ENCODE data around the gene SLC46A1. TPM values are rescaled to one million over a fixed set of nuclear protein-coding genes. Genes with fewer than 3 reads are reported as not detected.
A peak's percentile ranks its signal among the peaks of the same experiment; 100 is the strongest.

The SLC46A1 gene
- total and polyA plus RNA-seq, 2 of the 13 experiments (the other 11 are each of a cell fraction or from before 2014, with no cell fraction given): 19.6 to 22.6 TPM

DNA sequence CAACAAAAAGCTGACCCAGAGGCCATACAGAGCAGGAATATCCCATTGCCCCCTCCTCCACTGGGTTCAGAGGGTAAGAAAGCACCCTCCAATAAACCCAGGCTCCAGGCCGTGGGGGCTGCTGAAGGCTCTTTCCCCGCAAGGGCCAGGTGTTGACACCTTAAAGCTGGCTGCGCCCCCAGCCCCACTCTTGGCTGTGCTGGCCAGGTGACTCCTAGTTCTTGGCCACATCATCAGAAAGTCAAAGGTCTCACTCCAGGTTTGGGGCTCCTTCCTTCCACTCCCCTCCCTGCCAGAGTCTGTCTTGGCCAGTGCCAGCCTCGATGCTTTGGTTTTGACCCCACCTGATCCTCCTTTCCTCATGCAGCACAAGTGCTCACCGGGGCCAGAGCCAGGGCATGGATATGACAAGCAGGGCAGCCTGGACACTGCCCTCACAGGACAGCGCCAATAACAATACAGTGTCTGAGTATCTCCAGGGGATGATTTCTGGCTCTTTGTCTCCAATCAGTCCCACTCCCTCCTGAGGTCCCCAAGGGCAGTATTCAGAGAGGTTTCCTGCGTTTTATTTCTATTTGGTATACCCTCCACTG lies 8.2 kb downstream of the SLC46A1 start (continued):
- TF ChIP-seq AGO2 (optimal IDR thresholded peaks at IDR 0.05; ENCODE audit: low read depth, low read length): peak; percentile 58

GRCh38 chr17:28397275-28397674 lies 8.7 kb downstream of the SLC46A1 start:
- FAIRE-seq (no peak), DNase-seq (ENCODE audit: low spot score) (no peak), ATAC-seq (no peak)
- in situ Hi-C loops (cut with HindIII; ENCODE audit: extremely low pct_ligation_motif_present, low pct_unique_long_range_greater_than_20kb) (no loop called here), intact Hi-C loops (cut with micrococcal nuclease; ENCODE audit: unreplicated experiment) (loop anchor here (2.0 kb wide), 1 partner anchor 18 kb away; no protein-coding TSS in a partner anchor)
- WGBS (ENCODE audit: low lambda C conversion rate): 95% methylated on average over 2 of the region's 3 CpGs
- Histone ChIP-seq H3K27me3 (ENCODE audit: control insufficient read depth in 1 of 2, insufficient read depth in 2 of 2, low read length in 2 of 2) (no peaks in the 10 kb centered on the region), H3K36me3 (replicated peaks in 1 of 2; ENCODE audit: control insufficient read depth in 1 of 2, insufficient read depth in 2 of 2, low read length in 2 of 2) (peaks cover 9 to 19% of the 10 kb centered on the region in 2 experiments), H3K27ac (ENCODE audit: extremely low read length, insufficient read depth, low read length) (no peak overlapping the region), H4K20me1 (ENCODE audit: insufficient read depth, low read length) (no peaks in the 10 kb centered on the region), H3K4me2 (ENCODE audit: low read depth, low read length) (no peak overlapping the region), H3K4me1 (ENCODE audit: insufficient read depth, low read length) (peaks cover 34% of the 10 kb centered on the region), H3K79me2 (ENCODE audit: insufficient read depth, low read length) (no peaks in the 10 kb centered on the region), H2AFZ (ENCODE audit: low read length) (no peak overlapping the region), H3K9ac (ENCODE audit: insufficient read depth, low read depth, low read length) (no peak overlapping the region), H3K9me3 (ENCODE audit: low read length) (no peaks in the 10 kb centered on the region), H3K4me3 (replicated peaks in 1 of 3; ENCODE audit: insufficient read depth in 1 of 3, low read depth in 2 of 3, low read length in 3 of 3) (no peak overlapping the region)
- TF ChIP-seq ZNF251 (CRISPR knock-in tag; IDR thresholded peaks at IDR 0.05) (no peak), ZNF629 (CRISPR knock-in tag; conservative IDR thresholded peaks at IDR 0.05) (peak; percentile 86)
- BruUV-seq (replicated peaks): no TSS peak
- CTCF ChIA-PET (ENCODE audit: low intra/inter-chr PET ratio, low total read pairs): no interaction called here
- POLR2A ChIA-PET: interaction anchor here (1.2 to 4.8 kb wide), 7 partner anchors 8 to 154 kb away, joined by 3 to 33 read pairs (median 6); partner anchors contain the start of genes POLDIP2, SLC46A1 and VTN

DNA sequence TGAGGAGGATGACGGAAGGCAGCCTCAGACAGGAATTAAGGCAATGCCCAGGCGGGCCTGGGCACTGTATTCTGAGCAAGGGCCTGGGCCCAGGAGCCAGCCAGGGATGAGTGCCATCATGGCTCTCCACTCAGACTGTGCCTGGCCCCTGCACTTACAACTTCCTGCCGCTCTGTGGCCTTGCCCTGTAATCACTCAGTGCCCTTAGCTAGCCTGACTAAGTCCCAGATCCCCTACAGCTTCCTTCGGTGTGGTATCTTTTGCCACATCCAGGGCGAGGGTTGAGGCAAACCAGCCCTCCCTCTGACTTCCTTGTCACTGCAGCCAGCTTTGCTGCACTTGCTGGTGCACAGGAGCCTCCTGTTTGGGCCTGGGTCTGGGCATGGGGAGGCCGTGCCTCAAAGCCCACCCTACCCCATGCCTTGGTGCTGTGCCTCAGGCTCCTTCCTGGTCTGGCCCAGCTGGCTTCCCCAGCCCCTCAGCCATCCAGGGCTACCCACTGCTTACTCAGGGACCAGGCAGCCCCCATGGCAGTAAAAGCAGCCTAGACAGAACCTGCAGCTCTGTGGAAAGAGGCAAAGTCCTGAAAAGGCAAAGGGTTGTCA lies 9.3 kb downstream of the SLC46A1 start:
- TF ChIP-seq ZSCAN30 (CRISPR knock-in tag; IDR thresholded peaks at IDR 0.05) (no peak), AGO2 (optimal IDR thresholded peaks at IDR 0.05; ENCODE audit: low read depth, low read length) (peak; percentile 84), KLF11 (CRISPR knock-in tag; IDR thresholded peaks at IDR 0.05) (no peak), POLR2A (IDR thresholded peaks at IDR 0.05; ENCODE audit: insufficient read depth in 1 of 2, low read depth in 2 of 2, low read length in 2 of 2) (peak in 1 of 2 experiments; percentile 17; a peak in 1 of 4 replicates), POLR2AphosphoS5 (IDR thresholded peaks at IDR 0.05; ENCODE audit: low read depth, low read length) (0 out of 2 replicates have a peak, but pooled peaks have one; percentile 27), TEAD2 (CRISPR knock-in tag; IDR thresholded peaks at IDR 0.05) (no peak), PBX2 (CRISPR knock-in tag; IDR thresholded peaks at IDR 0.05) (no peak), CENPT (CRISPR knock-in tag; IDR thresholded peaks at IDR 0.05; ENCODE audit: low read depth) (no peak)
- TF ChIP-seq, protein P1, sequence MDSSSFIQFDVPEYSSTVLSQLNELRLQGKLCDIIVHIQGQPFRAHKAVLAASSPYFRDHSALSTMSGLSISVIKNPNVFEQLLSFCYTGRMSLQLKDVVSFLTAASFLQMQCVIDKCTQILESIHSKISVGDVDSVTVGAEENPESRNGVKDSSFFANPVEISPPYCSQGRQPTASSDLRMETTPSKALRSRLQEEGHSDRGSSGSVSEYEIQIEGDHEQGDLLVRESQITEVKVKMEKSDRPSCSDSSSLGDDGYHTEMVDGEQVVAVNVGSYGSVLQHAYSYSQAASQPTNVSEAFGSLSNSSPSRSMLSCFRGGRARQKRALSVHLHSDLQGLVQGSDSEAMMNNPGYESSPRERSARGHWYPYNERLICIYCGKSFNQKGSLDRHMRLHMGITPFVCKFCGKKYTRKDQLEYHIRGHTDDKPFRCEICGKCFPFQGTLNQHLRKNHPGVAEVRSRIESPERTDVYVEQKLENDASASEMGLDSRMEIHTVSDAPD (CRISPR knock-in tag; IDR thresholded peaks at IDR 0.05): no peak
- BruUV-seq (replicated peaks): no TSS peak
- H3K79me2 ChIP-seq (ENCODE audit: insufficient read depth, low read length): no peaks in the 10 kb centered on the region
- 100% methylated on average over 5 of the region's 6 CpGs for WGBS (ENCODE audit: low lambda C conversion rate)
- no peak overlapping the region for H2AFZ ChIP-seq (ENCODE audit: low read length)
- intact Hi-C loops (cut with micrococcal nuclease; ENCODE audit: unreplicated experiment) (loop anchor here (2.0 kb wide), 1 partner anchor 18 kb away; no protein-coding TSS in a partner anchor), in situ Hi-C loops (cut with HindIII; ENCODE audit: extremely low pct_ligation_motif_present, low pct_unique_long_range_greater_than_20kb) (no loop called here)
- H3K9me3 ChIP-seq (ENCODE audit: low read length): no peaks in the 10 kb centered on the region
- peaks cover 34% of the 10 kb centered on the region for H3K4me1 ChIP-seq (ENCODE audit: insufficient read depth, low read length)
- peaks cover 7 to 14% of the 10 kb centered on the region in 2 experiments; a peak in 4 of 5 replicates for H3K36me3 ChIP-seq (replicated peaks in 1 of 2; ENCODE audit: control insufficient read depth in 1 of 2, insufficient read depth in 2 of 2, low read length in 2 of 2)
- H3K4me2 ChIP-seq (ENCODE audit: low read depth, low read length): no peak overlapping the region
- POLR2A ChIA-PET: interaction anchor here (1.4 to 4.8 kb wide), 5 partner anchors 8 to 39 kb away, joined by 4 to 33 read pairs (median 18); partner anchors contain the start of genes POLDIP2, SLC46A1 and VTN
- FAIRE-seq (no peak), ATAC-seq (peak; percentile 17), DNase-seq (ENCODE audit: low spot score) (no peak)
- no peak overlapping the region for H3K27ac ChIP-seq (ENCODE audit: extremely low read length, insufficient read depth, low read length)
- CTCF ChIA-PET (ENCODE audit: low intra/inter-chr PET ratio, low total read pairs): no interaction called here
- no peaks in the 10 kb centered on the region for H3K27me3 ChIP-seq (ENCODE audit: control insufficient read depth in 1 of 2, insufficient read depth in 2 of 2, low read length in 2 of 2)
- H4K20me1 ChIP-seq (ENCODE audit: insufficient read depth, low read length): no peaks in the 10 kb centered on the region
- H3K4me3 ChIP-seq (replicated peaks in 1 of 3; ENCODE audit: insufficient read depth in 1 of 3, low read depth in 2 of 3, low read length in 3 of 3): no peak overlapping the region
- H3K9ac ChIP-seq (ENCODE audit: insufficient read depth, low read depth, low read length): no peak overlapping the region
